ENCODE measurements around the gene POLR2J. TPM values are rescaled to one million over a fixed set of nuclear protein-coding genes. Genes with fewer than 3 reads are reported as not detected.
"Not testable (repeated sequence)": the region's sequence is repeated elsewhere in the genome, so short reads cannot be mapped to it uniquely, and the experiment has no call there.

POLR2J gene
- total RNA-seq, 4 donors from 2014 or later: 16.8 to 36.0 (median 22.5) TPM

DNA sequence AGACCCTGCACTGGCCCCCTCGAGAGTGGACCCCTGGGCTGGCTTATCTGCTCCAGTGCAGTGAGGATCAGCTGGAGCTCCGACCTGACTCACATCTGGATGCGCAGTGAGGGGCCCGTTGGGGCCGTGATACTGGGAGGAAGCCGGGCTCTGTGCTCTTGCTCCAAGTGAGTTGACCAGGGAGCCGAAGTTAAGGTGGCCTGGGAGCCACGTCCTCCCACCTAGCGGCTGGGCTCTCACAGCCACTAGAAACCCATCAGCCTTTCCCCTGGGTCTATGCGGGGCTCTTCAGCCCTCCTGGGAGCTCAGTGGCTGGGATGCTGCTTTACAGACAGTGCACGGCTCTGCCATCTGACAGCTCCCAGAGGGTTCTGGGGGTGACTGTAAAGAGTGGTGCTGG is 23.1 kb downstream of the POLR2J start:
- Histone ChIP-seq H3K27me3 (no peaks in the 10 kb centered on the region), H3K9me3 (no peaks in the 10 kb centered on the region), H3K27ac (no peak overlapping the region), H3K36me3 (peaks cover 5 to 55% (median 25%) of the 10 kb centered on the region in 3 donors), H3K4me1 (peaks cover 0 to 7% (median 6%) of the 10 kb centered on the region in 3 donors), H3K4me3 (no peak overlapping the region)
- no CpG with 5 or more reads among the region's 11 CpGs for WGBS, 2 donors
- DNase-seq: no peak
- TF ChIP-seq CTCF (IDR thresholded peaks at IDR 0.05) (no peak), POLR2A (IDR thresholded peaks at IDR 0.05) (no peak)
- intact Hi-C loops (cut with DNase I): no loop called here

DNA sequence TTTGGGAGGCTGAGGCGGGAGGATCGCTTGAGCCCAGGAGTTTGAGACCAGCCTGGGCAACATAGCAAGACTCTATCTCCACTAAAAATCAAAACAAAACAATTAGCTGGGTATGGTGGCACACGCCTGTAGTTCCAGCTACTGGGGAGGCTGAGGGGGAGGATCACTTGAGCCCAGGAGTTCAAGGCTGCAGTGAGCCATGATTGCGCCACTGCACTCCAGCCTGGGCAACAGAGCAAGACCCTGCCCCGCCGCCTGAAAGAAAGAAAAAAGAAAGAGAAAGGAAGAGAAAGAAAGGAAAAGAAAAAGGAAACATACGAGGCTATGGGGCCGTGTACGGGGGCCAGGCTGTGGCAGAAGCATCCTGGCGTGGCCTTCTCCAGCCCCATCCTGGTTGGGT is 23.8 kb downstream of the POLR2J start:
- intact Hi-C loops (cut with DNase I); H3K4me1 ChIP-seq; H3K4me3 ChIP-seq; H3K27me3 ChIP-seq; H3K9me3 ChIP-seq; H3K27ac ChIP-seq; DNase-seq: not testable (repeated sequence)
- 94 to 95% methylated on average over 7 to 9 of the region's 10 CpGs for WGBS, 2 donors
- peaks cover 5 to 50% (median 25%) of the 10 kb centered on the region in 3 donors for H3K36me3 ChIP-seq

DNA sequence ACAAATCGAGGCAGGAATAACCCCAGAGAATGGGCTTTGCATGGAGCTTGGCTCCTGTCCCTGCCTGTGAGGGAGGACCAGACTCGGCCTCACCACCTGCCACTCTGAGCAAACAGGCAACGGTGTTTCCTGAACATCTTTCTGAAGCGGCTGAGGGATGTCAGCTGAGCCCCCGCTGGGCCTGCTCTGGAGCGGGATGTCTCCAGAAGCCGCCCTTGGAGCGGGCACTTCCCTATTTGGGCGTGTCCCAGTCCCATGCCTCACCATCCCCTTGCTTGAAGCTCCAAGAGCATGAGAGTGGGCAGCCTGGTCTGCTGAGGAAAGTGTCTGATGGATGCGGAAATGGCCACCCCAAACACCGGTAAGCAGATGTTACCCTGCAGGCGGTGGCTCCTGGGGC is 24.3 kb downstream of the POLR2J start:
- no peak for TF ChIP-seq CTCF (IDR thresholded peaks at IDR 0.05)
- TF ChIP-seq POLR2A (IDR thresholded peaks at IDR 0.05): no peak
- 72 to 80% methylated on average over 1 to 2 of the region's 12 CpGs for WGBS, 2 donors
- no peak for DNase-seq
- Histone ChIP-seq H3K27ac (no peak overlapping the region), H3K4me1 (peaks cover 0 to 7% (median 6%) of the 10 kb centered on the region in 3 donors), H3K36me3 (peaks cover 5 to 46% (median 23%) of the 10 kb centered on the region in 3 donors), H3K9me3 (no peaks in the 10 kb centered on the region), H3K4me3 (no peak overlapping the region), H3K27me3 (no peaks in the 10 kb centered on the region)
- intact Hi-C loops (cut with DNase I): no loop called here

DNA sequence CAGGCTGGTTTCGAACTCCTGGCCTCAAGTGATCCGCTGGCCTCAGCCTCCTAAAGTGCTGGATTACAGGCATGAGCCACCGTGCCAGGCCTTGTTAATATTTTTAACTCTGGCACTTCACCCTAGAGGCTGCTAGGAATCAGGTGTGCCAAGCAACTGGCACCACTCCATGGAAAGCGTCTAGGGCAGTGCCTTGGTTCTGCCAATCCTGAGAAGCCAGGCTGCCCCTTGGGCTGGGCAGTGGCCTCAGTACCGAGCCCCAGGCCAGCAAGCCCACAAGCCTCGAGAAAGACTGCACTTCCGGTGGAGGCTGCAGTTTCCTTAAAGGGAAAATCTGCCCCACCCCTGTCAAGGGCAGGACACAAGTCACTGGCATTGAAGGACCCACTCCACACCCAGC is 25.4 kb downstream of the POLR2J start:
- Histone ChIP-seq H3K27ac (no peak overlapping the region), H3K36me3 (peaks cover 5 to 34% (median 19%) of the 10 kb centered on the region in 3 donors), H3K4me1 (peaks cover 0 to 7% (median 6%) of the 10 kb centered on the region in 3 donors), H3K9me3 (no peaks in the 10 kb centered on the region), H3K27me3 (no peaks in the 10 kb centered on the region), H3K4me3 (no peak overlapping the region)
- intact Hi-C loops (cut with DNase I): no loop called here
- DNase-seq: no peak
- 38% methylated on average over 5 to 7 of the region's 7 CpGs for WGBS, 2 donors
- TF ChIP-seq POLR2A (IDR thresholded peaks at IDR 0.05) (no peak), CTCF (IDR thresholded peaks at IDR 0.05) (no peak)

GRCh38 chr7:102452451-102452850 is 26.3 kb downstream of the POLR2J start:
- TF ChIP-seq CTCF (IDR thresholded peaks at IDR 0.05) (no peak), POLR2A (IDR thresholded peaks at IDR 0.05) (no peak)
- no peaks in the 10 kb centered on the region for H3K9me3 ChIP-seq

More at GRCh38 chr7:102452451-102452850, 26.3 kb downstream of the POLR2J start:
- WGBS, 2 donors: 86 to 92% methylated on average over 6 of the region's 6 CpGs
- H3K4me1 ChIP-seq: peaks cover 0 to 7% (median 6%) of the 10 kb centered on the region in 3 donors
- H3K36me3 ChIP-seq: peaks cover 4 to 34% (median 15%) of the 10 kb centered on the region in 3 donors
- no peaks in the 10 kb centered on the region for H3K27me3 ChIP-seq
- intact Hi-C loops (cut with DNase I): no loop called here
- H3K4me3 ChIP-seq: no peak overlapping the region
- no peak for DNase-seq
- no peak overlapping the region for H3K27ac ChIP-seq
